ENCODE data around the gene SPEM3.

Gene SPEM3

DNA sequence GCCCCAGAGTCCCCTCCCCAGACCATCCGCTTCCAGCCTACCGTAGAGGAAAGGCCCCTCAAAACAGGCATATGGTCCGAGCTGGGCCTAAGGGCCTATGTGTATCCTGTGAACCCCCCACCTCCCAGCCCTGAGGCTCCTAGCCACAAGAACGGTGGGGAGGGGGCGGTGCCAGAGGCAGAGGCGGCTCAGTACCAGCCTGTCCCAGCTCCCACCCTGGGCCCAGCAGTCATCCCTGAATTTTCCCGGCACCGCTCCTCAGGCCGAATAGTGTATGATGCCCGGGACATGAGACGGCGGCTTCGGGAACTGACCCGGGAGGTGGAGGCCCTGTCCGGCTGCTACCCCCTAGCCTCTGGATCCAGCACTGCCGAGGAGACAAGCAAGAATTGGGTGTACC, 7.5 kb upstream of the SPEM3 start:
- no peak for DNase-seq (ENCODE audit: low spot score)

- no peak for DNase-seq (ENCODE audit: low spot score)
These were observed 5.0 kb upstream of the SPEM3 start for GRCh38 chr17:7423679-7424078.

DNA sequence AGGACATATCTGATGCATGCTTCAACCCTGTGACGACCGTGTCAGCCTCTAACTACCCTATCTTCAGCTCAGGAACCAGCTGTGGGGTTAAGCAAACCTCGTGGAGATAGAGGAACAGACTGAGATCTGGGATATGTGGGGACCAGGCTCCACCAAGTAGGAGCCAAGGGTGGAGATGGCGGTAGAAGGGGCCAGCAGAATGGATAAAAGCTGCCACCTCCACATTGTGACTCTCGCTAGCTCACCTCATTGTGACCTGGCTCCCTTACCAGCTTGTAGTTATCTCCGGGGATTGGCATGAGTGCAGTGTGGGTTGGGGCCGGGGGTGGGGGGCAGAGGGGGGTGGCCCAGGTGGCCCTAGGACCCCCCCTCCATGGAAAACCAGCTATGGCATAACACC, 3.3 kb upstream of the SPEM3 start, which contains the start of gene SPEM2:
TSS of gene SPEM2 (plus strand) at position 301 of the 400 bp plus-strand sequence. CDS start at position 374, 73 bp downstream.
- DNase-seq (ENCODE audit: low spot score), result no peak

- DNase-seq (ENCODE audit: low spot score), result no peak
These were observed 2.9 kb upstream of the SPEM3 start for GRCh38 chr17:7425756-7426155.

DNA sequence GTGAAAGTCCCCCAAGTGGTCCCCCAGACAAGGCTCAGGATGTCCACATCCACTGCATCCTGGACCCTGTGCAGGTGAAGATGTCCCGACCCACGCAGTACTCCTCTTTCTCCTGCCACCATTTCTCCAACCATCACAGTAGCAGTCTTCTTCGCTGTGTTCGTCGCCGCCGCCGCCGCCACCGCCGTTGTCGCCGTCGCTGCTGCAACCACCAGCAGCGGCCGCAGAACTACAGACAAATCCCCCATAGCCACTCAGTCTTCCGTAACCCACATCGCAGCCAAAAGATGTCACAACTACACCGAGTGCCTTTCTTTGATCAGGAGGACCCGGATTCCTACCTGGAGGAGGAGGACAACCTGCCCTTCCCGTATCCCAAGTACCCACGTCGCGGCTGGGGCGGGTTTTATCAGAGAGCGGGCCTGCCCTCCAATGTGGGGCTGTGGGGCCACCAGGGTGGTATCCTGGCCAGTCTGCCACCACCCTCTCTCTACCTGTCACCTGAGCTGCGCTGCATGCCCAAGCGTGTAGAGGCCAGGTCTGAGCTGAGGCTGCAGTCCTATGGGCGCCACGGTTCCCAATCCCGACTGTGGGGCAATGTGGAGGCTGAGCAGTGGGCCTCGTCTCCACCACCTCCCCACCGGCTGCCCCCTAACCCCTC, 2.3 kb upstream of the SPEM3 start:
- no peak for DNase-seq (ENCODE audit: low spot score)

- no peak for DNase-seq (ENCODE audit: low spot score)
These were observed 1.7 kb upstream of the SPEM3 start for GRCh38 chr17:7426896-7427489.

GRCh38 chr17:7427549-7427948, 1.1 kb upstream of the SPEM3 start:
- DNase-seq (ENCODE audit: low spot score), result no peak

GRCh38 chr17:7429722-7430121, 1.1 kb downstream of the SPEM3 start:
- no peak for DNase-seq (ENCODE audit: low spot score)

- DNase-seq (ENCODE audit: low spot score), result no peak
These were observed 2.6 kb downstream of the SPEM3 start for GRCh38 chr17:7431231-7431630.

- DNase-seq (ENCODE audit: low spot score), result no peak
These were observed 3.6 kb downstream of the SPEM3 start for GRCh38 chr17:7432296-7432695.

GRCh38 chr17:7435676-7436555, 7.3 kb downstream of the SPEM3 start:
- no peak for DNase-seq (ENCODE audit: low spot score)

GRCh38 chr17:7436556-7437368, 8.1 kb downstream of the SPEM3 start:
- DNase-seq (ENCODE audit: low spot score), result peak; percentile 66

- DNase-seq (ENCODE audit: low spot score), result no peak
These were observed 8.8 kb downstream of the SPEM3 start for GRCh38 chr17:7437369-7437863.

DNA sequence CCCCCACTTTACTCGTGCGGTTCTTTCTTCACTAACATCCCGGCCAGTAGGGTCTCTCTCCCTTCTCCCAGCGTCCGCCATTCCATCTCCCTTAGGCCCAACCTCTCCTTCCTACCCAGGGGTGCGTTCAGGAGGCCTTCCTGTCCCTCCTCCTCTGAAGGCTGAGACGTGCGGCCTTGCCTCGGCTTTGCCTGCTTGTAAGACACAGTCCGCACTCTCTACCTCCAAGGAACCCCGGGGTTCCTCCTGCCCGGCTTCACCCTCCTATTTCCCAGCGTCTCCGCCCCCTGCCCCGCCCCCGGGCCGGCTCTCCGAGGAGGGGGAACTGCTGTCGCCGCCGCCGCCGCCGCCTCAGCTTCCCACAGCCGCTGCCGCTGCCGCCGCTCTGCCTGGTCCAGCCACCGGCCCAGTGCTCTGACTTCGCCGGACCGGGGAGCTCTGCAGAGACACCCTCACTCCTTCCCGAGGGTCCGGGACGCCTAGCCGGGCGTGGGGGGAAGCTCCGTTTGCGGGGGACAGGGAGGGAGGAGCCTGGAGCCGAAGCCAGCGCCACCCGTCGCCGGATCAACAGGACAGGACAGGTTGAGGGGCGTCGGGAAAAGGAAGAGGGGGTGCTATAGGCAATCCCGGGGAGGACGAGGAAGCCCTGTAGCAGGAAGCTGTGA, 9.4 kb downstream of the SPEM3 start:
- no peak for DNase-seq (ENCODE audit: low spot score)

- no peak for DNase-seq (ENCODE audit: low spot score)
These were observed 10.2 kb downstream of the SPEM3 start for GRCh38 chr17:7438656-7439460.

DNA sequence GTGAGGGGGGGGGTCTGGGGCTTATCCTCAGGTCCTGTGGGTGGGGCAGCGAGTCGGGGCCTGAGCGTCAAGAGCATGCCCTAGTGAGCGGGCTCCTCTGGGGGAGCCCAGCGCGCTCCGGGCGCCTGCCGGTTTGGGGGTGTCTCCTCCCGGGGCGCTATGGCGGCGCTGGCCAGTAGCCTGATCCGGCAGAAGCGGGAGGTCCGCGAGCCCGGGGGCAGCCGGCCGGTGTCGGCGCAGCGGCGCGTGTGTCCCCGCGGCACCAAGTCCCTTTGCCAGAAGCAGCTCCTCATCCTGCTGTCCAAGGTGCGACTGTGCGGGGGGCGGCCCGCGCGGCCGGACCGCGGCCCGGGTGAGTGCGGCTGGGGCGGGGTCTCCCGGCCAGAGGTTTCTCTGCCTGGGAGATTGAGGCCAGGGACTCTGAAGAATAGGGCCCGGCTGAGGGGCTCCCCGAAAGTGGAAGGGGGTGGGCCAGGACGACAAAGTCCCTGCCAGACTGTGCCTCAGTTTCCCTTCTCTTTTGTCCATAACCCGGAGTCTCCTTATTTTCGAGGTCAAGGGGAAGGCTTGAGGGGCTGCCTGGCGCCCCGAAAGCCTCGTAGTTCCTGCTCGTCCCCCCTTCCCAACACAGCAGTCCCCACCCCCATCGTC, 10.9 kb downstream of the SPEM3 start, which contains the start of gene FGF11:
TSS of gene FGF11 (plus strand) at position 51 of the 651 bp plus-strand sequence. CDS start at position 160, 109 bp downstream.
- no peak for DNase-seq (ENCODE audit: low spot score)

DNA sequence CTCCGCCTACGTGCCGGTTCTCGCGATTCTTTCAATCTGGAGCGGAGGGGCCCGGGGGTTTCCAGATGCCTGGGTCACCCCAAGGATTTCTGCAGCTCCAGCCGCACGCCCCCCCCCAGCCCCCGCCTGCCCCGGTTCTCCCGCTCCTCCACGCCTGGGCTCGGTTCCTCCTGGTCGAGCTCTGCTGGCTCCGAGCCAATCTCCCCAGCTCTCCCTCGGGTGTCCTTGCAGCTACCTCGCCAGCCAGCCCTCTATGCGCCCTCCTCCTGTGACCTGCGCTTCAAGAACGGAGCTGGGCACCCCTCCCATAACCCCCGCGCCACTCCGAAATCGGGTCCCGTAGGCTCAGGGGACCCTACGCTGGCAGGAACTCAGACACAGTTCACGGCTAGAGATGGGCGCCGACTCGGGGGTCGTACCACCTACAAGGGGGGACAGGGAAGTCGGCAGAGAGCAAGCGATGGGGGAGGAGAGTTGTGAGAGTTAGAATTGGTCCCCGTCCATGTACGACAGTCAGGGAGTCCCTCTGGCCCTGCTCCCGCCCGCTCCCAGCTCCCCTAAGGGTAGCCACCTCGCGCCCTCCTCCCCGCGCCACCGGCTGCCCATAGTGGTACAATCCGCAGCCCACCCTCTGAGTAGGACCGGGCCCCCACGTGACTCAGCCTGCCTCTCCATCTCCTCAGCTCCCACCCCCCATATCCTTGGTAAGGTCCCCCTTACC, 11.6 kb downstream of the SPEM3 start:
- no peak for DNase-seq (ENCODE audit: low spot score)

DNA sequence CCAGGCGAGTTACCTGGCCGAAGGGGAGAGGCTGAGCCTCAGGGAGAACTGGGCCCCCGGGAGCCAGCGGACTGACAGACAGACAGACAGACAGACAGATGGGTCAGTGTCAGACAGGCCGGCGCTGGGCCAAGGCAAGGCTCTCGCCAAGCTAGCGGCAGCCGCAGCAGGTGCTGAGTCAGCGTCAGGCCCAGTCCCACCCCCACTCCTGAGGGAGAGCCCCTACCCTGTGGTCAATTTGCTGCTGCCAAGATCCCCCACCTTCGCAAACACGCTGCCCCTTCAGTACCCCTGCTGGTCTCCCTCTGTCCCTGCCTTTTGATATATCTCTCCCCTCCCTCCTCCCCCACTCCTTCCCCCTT, 12.2 kb downstream of the SPEM3 start:
- no peak for DNase-seq (ENCODE audit: low spot score)

- no peak for DNase-seq (ENCODE audit: low spot score)
These were observed 12.6 kb downstream of the SPEM3 start for GRCh38 chr17:7441266-7441665.
